Upper lobe of left lung (tissue), 4 donors: Measurements from ENCODE around the gene MON2.

Source experiments
- CTCF ChIP-seq, 6 experiments: fragments of 450-650 bp in 4 of 6; fragments of 200-600 bp in 2 of 6; sonication (generic) in 2 of 6; IDR thresholded peaks; one replicate each; pipeline ENCODE4 v1.5.1; 2016 to 2019; ENCODE audit warnings: antibody characterized with exemption in 6 of 6
- POLR2A ChIP-seq, 4 donors: fragments of 450-650 bp; IDR thresholded peaks; one replicate each; pipeline ENCODE4 v1.5.1; 2016 to 2017; ENCODE audit warnings: antibody characterized with exemption in 4 of 4, mild to moderate bottlenecking in 2 of 4

GRCh38 chr12:62629413-62629812 is 162.8 kb downstream of the MON2 start:
- no peak for TF ChIP-seq CTCF (IDR thresholded peaks at IDR 0.05)
- no peak for TF ChIP-seq POLR2A (IDR thresholded peaks at IDR 0.05)
